ENCODE results near the gene GIMAP2.
"Not testable (repeated sequence)": the region's sequence is repeated elsewhere in the genome, so short reads cannot be mapped to it uniquely, and the experiment has no call there.

Gene GIMAP2

DNA sequence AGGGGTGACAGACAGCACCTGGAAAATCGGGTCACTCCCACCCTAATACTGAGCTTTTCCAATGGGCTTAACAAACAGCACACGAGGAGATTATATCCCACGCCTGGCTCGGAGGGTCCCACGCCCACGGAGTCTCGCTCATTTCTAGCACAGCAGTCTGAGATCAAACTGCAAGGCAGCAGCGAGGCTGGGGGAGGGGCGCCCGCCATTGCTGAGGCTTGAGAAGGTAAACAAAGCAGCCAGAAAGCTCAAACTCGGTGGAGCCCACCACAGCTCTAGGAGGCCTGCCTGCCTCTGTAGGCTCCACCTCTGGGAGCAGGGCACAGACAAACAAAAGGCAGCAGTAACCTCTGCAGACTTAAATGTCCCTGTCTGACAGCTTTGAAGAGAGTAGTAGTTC, 6.9 kb upstream of the GIMAP2 start:
- not testable (repeated sequence) for DNase-seq

DNA sequence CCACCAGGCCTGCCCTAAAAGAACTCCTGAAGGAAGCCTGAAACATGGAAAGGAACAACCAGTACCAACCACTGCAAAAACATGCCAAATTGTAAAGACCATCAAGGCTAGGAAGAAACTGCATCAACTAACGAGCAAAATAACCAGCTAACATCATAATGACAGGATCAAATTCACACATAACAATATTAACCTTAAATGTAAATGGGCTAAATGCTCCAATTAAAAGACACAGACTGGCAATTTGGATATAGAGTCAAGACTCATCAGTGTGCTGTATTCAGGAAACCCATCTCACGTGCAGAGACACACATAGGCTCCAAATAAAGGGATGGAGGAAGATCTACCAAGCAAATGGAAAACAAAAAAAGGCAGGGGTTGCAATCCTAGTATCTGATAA, 5.1 kb upstream of the GIMAP2 start:
- not testable (repeated sequence) for DNase-seq

DNA sequence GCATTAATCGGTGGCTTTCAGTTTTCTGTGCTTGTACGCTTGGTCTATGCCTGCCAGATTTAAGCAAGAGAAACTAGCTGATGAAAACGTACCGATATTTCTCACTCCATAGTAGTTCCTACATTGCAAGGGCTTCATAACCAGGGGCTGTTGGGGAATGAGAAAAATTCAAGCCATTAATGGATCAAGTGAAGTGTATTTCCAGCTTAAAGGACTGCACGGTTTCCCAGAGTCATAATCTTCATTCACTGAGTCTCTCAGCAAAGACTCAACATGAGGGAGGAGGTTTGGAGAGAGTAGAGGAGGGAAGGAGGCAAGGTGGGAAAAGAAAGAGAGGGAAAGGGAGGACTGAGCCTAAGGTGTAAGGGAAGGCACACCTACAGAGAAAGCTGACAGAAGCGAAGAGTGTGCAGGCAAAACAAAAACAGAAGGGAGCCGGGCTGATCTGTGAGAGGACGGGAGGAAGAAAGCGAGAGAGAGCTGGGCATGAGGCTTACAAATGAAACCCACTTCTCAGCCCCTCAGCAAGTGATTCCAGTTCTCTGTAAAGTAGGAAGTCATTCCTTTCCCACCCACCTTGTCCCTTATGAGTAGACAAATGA, 625 bp downstream of the GIMAP2 start:
- DNase-seq, result peak; percentile 27 to 37

DNA sequence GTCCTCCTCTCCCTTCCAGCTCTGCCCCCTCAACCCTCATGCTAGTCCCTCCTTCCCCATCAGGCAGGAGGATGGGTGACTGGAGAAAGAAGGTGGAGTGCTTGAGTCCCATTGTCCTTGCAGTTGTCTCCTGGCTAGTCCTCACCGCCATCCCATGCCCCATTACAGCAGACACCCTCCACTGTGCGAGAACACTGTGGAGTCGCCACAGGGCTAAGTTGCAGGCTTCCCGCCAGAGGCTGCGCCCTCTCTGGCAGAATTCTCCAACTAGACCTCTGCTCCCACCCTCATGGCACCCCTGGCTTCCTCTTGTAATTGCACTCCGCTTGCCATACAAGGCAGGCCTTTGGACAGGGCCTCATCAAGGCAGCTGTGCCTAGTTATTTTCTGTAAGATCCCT, 3.1 kb downstream of the GIMAP2 start:
- DNase-seq, result no peak

DNA sequence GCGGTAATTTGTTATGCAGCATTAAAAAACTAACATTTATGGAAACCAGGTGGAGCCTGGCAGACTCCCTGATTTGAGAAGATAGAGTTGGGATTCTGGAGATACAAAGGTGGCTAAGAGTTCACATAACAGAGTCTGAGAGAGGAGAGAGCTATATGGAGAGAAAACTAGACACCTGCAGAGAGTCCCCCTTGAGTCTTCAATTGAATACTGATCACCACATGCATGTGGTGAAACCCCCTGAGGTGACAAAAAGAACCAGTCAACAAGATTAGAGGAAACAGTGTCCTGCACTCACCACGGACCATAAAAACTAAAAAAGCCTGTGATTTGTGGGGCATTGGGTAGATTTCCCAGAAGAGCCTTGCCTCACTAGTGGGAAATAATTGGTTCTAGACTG, 10.1 kb downstream of the GIMAP2 start:
- DNase-seq, result no peak

DNA sequence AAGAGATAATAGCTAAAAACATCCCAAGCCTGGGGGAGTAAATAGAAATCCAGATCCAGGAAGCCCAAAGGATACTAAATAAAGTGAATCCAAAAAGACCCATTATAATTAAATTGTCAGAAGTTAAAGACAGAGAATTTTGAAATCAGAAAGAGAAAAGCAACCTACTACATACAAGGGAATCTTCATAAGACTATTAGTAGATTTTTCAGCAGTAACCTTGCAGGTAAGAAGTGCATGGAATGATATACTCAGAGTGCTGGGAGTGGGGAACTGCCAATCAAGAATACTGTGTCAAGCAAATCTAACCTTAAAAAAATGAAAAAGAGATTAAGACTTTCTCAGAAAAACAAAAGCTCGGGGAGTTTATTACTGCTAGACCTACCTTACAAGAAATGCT, 17.7 kb downstream of the GIMAP2 start:
- no peak for DNase-seq

DNA sequence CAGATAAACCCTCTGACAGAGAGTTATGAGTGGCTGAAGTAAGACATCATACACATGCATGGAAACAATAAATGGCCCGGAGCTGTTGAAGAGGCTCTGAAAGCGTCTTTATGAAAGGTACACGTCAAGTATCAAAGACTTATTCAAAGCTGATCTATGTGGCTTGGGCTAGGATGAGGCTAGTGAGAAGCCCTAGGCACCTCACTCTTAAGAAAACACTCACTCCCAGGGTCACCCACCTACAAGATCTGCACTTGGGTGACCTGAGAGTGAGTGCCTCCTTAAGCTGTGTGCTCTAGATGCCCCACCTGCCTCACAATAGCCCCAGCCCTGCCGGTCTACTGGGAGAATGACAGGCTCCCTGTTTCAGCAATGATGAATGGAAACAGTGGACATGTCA, 29.8 kb downstream of the GIMAP2 start:
- no peak for DNase-seq

DNA sequence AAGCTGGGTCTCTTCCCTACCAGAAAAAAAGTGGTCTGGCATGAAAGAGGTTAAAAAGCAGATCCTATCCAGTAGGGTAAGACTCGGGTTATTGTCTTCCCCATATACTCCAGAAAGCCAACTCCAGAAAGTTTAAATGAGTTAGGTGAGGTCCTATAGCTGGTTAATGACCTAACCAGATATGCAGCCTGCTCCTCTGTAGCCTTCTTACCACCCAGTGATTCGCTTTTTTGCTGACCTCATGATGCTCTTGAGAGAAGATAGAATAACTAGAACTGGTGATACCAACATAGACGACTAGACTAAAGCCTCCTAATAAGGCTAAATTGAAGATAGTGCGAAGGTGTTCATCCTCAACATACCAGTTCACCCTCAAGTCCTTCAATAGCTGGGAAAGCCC, 30.2 kb downstream of the GIMAP2 start:
- no peak for DNase-seq

DNA sequence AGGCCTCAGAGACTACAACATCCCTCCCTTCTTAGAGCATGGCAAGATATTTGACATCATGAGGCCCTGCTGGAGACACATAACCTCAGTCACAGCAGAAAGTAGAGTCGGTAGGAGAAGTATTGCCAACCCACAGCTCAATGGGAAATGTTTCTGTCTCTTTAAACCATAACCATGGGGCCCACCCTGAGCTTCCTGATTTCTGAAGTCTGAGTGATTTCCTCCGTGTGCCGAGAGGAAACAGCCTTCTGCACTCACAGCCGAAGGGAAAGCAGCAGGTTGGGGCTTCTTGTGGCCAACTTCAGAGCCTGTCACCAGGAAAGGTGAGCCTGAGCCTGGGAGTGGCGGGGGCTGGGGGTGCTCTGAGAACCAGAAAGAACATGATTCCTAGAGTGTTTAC, 30.9 kb downstream of the GIMAP2 start, which contains the start of gene GIMAP1:
GIMAP1 (plus strand) TSS at position 246 of the 400 bp plus-strand sequence. CDS start 2,435 bp downstream, outside the sequence.
- peak; percentile 62 to 70 for DNase-seq

DNA sequence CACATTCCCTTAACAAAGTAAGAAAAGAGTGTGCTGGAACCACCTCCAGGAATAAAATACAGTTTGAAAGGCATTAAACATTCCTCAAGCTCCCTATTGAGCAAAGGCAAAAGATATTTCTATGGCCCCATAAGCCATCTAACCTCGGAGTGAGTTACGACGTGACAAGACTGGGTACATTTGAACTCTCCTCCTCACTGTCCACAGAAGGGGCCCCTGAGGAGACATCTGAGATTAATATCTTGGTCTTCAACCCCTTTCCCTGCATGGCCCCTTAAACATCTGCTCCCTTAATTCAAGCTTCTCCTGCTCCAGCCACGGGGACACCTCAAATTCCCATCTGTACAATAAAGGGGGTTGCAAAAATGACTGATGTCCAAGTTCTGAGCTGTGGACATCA, 31.4 kb downstream of the GIMAP2 start:
- no peak for DNase-seq

DNA sequence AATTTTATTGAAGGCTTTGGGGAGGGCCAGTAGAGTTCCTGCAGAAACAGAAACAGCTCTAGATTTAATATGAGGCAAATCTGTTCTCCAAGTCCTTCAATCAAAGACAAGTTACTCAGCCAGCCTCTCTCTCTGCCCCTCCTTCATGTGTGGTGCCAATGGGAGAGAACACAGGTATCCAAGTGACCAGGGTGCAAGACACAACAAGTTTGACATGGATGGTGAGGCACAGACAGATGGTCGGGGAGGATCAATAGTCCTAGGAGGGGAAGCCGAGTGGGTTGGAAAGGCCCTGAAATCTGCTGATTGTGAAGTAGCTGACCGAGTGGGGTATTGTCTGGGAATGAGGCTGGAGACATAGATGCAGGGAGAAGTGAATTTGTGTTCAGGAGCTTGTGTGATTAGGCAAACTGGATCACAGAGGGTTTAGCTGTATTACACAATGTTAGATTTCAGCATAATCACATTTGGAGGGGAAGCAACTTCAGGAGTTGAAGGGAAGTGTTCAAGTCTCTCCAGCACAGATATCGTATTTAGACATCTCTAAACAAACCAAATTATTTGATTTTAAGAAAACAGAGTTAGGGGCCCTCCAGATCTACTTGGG, 32.4 kb downstream of the GIMAP2 start:
- peak; percentile 74 to 79 for DNase-seq

DNA sequence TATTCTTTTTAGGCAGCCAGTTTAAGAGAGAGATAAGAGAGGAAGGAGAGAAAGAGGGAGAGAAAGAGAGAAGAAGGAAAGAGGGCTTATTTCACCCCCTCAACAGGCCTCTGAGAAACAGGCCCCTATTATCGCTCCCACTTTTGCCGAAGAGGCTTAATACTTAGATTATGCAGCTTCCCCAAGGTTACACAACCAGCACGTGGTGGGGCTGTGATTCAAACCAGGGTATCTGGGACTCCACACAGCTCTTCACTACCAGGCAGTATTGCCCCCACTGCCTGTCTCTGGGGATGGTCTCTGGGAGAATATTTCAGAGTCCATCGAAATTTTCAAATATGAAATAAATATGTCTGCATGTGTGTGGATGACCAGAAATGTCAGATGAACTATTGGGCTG, 33.9 kb downstream of the GIMAP2 start:
- DNase-seq, result peak; percentile 27 to 42

DNA sequence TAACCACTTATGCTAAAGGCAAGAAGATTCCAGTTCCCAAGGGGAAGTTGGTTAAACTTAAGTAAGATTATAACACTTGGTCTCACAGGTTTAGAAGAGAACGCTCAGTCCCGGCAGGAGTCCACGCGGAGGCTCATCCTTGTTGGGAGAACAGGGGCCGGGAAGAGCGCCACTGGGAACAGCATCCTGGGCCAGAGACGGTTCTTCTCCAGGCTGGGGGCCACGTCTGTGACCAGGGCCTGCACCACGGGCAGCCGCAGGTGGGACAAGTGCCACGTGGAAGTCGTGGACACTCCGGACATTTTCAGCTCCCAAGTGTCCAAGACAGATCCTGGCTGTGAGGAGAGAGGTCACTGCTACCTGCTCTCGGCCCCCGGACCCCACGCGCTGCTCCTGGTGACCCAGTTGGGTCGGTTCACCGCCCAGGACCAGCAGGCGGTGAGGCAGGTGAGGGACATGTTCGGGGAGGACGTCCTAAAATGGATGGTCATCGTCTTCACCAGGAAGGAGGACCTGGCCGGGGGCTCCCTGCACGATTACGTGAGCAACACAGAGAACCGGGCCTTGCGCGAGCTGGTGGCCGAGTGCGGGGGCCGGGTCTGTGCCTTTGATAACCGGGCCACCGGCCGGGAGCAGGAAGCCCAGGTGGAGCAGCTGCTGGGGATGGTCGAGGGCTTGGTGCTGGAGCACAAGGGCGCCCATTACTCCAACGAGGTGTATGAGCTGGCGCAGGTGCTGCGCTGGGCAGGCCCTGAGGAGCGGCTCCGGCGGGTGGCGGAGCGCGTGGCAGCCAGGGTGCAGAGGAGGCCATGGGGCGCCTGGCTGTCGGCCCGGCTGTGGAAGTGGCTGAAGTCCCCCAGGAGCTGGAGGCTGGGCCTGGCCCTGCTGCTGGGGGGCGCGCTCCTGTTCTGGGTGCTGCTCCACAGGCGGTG, 34.7 kb downstream of the GIMAP2 start:
- DNase-seq, result no peak

DNA sequence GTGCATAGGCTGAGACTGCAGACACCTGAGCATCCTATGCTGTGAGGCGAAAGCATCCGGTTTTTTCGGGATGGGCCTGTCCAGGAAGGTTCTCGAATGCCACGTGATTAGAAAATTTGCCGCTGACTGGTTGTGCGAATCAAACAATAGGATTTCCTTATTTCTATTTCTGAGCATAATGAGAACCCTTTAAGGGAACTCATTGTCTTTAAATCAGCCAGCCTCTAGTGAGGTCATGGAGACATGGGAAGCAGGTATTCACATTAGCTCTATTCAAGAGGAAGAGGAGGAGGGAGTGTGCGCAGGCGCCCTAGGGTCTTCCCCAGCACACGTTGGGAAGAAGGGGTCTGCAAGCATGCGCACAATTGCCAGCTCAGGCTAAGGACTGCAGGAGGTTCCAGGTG, 36.5 kb downstream of the GIMAP2 start:
- DNase-seq, result no peak

DNA sequence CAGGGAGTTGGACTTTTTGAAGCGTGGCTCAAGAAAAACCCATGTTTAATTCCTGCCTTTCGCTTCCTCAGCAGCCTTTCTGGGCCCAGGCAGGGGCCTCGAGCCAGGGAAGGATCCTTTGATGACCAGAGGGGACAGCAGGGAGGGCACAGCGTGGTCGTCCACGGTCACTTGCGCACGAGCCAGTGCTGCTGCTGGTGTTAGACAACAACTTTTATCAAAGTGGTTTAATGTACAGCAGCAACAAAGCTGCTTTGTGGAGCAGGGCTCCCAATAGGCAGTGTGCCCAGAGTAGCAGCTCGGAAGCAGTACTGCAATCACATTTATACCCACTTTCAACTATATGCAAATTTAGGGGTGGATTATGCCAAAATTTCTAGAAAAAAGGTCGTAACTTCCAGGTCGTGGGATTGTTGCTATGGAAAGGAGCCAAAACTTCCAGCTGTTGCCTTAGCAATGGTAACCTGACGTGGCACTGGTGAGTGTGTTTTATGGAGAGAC, 37.0 kb downstream of the GIMAP2 start:
- no peak for DNase-seq

DNA sequence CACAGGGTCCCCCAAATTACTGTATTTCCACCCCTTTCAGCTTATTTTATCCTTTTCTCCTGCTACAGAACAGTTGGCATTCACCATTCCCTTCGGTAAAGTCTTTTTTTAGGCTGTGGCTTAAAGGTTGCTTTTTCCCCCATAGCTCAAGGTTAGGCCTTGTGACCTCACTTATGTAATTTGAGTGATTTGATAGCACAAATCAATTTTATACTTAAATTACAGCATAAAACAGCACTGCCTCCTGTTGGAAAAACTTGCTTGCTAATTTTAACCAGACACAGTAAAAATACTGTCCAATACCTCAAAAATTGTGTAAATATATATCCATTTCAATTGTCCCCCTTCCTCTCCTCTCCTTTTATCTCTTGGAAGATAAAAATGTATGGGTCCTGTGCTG, 38.0 kb downstream of the GIMAP2 start:
- DNase-seq, result no peak

DNA sequence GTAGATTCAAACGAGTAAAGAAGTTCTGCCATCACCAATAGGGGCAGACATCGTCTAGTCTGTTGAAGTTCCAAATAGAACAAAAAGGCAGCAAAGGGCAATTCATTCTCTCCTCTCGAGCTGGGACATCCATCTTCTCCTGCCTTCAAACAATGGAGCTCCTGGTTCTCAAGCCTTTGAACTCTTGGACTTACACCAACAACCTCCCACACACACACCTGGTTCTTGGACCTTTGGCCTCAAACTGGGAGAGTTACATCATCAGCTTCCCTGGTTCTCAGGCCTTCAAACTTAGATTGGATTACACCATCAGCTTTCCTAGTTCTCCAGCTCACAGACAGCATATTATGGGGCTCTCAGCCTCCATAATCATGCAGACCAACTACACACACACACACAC, 41.9 kb downstream of the GIMAP2 start:
- no peak for DNase-seq

DNA sequence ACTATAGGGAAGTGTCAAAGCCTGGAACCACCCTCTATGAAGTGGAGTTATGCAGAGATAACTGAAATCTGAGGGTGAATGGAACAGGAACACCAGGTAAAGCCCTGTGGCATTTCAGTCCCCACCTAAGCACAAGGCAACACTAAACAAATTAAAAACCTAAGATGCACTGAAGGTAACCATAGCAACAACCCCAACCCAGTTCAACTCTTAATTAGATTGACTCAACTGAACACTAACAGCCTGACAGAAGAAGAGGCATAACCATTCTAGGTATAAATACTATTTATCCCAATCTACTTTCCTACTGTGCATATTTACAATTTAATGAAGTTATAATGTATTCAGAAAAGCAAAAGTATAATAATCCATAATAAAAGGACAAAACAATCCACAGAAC, 42.5 kb downstream of the GIMAP2 start:
- no peak for DNase-seq

DNA sequence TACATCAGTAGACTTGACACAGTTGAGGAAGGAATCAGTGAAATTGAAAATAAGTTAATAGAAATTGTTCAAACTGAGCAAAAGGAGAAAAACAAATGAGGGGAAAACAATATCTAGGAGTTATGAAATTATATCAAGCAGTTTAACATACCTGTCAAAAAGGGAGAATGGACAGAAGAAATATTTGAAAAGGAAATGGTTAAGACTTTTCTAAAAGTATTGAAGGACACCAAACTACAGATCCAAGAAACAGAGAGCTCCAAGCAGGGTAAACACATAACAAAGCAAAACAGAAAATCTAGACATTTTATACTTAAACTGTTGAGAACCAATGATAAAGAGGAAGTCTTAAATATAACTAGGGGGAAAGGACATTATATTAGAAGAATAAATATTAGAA, 43.1 kb downstream of the GIMAP2 start:
- DNase-seq, result no peak

DNA sequence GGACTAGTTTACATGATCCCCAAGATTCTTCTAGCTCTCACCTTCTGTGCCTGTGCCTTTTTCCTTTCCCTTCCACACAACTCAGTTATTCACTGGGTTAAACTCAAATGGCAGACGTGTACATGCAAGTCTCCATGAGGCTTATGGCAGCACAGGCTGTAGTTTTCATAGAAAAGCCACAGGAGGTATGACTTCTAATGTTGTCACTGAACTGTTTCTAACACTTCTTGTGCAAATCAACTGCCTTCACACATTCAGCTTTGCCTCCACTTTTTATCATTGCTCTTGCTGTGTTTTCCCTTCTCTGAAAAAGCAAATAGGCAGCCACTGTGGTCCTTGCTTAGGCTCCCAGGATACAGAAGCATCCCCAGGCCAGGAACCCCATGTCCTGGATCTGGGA, 46.4 kb downstream of the GIMAP2 start:
- DNase-seq, result no peak

DNA sequence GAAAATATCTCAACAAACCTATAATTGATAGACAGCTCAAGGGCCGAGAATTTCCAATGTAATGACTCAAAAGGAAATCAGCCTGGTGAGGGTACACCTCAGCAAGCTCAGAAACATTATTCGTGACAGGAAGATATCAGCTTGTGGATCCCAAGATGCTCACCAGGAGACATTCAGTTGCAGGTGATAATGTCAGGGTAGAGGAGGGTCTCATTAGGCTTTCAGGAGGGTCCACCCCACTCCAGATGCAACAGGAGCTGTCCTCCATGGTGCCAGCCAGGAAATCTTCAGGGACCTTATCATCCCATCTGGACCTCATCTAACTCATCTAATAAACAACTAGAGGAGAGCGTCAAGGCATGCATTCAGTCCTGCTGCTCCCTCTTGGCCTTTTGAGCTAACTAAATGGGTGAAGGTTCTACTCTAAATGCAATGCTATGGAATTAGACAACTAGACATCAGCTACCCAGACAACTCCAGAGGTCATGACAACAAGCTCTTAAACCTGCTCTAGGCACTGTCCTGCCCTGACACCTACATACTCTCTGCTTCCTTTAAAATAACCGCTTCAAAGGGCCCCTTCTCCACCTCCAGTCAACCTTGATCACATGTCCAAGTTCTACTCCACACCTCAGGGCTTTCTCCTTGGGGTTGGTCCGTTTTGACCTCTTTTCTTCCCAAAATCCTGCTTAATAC, 47.4 kb downstream of the GIMAP2 start:
- no peak for DNase-seq

DNA sequence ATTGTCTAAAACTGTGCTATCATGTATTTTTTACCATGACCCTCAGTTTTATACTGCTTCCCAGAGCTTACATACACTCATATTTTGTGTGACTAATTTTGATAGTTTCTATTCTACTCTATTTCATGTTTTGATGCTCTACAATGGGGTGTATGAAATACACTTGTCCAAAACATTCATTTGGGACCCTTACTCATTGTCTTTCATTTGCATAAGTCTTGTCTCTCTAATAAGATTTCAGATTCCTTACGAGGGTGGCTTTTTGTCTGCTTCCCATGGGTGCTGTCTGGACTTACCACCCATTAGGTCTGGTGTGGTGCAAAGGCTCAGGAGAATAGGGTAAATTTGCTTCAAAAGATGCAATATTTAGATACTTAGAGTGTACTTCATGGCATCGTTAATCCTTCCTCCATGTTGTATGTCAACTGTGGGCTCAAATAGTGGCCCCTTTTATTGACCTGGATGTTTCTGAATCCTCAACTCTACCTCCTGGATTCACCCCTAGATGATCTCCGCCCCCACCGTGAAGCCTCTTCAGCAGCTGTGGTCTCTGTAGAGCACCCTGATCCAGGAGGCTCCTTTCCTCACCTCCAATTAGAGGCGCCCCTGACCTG, 48.1 kb downstream of the GIMAP2 start:
- DNase-seq, result no peak

DNA sequence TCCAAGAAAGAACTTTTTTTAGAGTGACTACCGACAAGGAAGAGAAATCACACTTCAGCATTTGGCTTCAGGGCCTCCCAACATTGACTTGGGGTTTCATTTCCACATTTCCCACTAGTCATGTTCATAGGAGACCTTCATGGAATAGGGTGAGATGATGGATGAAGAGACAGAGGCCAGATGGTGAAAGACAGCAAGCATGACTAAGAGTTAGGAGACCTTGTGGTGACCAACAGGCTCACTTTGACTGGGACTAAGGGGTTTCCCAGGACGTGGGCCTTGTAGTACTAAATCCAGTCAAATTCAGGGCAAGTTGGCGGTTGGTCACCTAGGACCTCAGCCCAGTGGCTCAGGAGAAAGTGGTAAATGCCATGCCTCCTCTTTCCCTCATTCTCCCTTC, 48.7 kb downstream of the GIMAP2 start:
- DNase-seq, result no peak

Data from inflammatory macrophage treated with lipopolysaccharide for 1 hour (primary cell).